BJ (cell line): Measurements from ENCODE around the gene PPP1R3A. TPM values are rescaled to one million over a fixed set of nuclear protein-coding genes. Genes with fewer than 3 reads are reported as not detected.

ENCODE experiments used
- CTCF ChIA-PET: fragments of 350-600 bp; formaldehyde crosslinking; extraction: SDS; loops from one replicate; lab custom pipeline; 2021; ENCODE audit warnings: antibody characterized with exemption, inconsistent platforms; lab: Yijun Ruan, JAX
- POLR2A ChIA-PET: fragments of 300-600 bp; sonication (Branson Sonifier 250); formaldehyde crosslinking; extraction: SDS; loops from one replicate; lab custom pipeline; 2021; ENCODE audit warnings: antibody characterized with exemption; lab: Charles Lee
- DNase-seq: peaks from one replicate; pipeline ENCODE4 v3.0.0-alpha.2; 2011; ENCODE audit warnings: low read depth
- H3K27me3 ChIP-seq: 2 replicates; pipeline ENCODE4 v1.6.0; 2011; ENCODE audit warnings: low read length; ENCODE audit not compliant: control insufficient read depth, insufficient read depth
- H3K36me3 ChIP-seq: 2 replicates; pipeline ENCODE4 v1.5.1; 2011; ENCODE audit warnings: low read length; ENCODE audit not compliant: control insufficient read depth, insufficient read depth
- H3K4me3 ChIP-seq: 2 replicates; pipeline ENCODE4 v1.5.1; 2011; ENCODE audit warnings: low read depth, mild to moderate bottlenecking, control low read depth, low read length
- CTCF ChIP-seq: IDR thresholded peaks from 2 replicates; pipeline ENCODE4 v1.5.1; 2011; ENCODE audit warnings: low read depth, mild to moderate bottlenecking, control low read depth, inconsistent platforms, low read length, moderate library complexity; ENCODE audit not compliant: insufficient read depth
- polyA plus RNA-seq: library from polyadenylated mRNA; depleted of rRNA; stranded (reverse); fragments of >200 nt; gene quantifications from 2 replicates; pipeline ENCODE4 v1.2.3, GENCODE V29; 2011

The PPP1R3A gene
- polyA plus RNA-seq, 1 experiment = not detected

GRCh38 chr7:113912876-113913275, 5.9 kb downstream of the PPP1R3A start:
- H3K4me3 ChIP-seq = no peak overlapping the region
- TF ChIP-seq CTCF = no peak
- H3K36me3 ChIP-seq = no peaks in the 10 kb centered on the region
- no peaks in the 10 kb centered on the region for H3K27me3 ChIP-seq
- no peak for DNase-seq
- CTCF ChIA-PET = no interaction called here
- POLR2A ChIA-PET = no interaction called here

DNA sequence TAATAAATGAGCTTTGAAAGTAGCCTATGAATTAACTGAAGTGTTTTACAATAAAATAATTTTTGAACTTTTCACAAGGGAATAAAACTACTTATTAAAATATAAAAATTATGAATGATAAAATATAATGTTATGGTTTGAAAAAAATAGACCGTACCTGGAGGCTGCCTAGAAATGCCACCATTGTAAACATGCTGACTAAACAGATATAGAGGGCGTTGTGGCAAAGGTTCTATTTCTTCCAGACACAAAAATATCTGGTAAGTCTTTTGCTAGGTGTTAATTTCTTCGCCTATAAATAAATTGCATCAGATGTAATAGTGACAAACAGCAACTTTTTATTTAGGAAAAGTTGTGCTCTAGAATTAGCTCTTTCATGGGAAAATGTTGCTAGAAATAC, 11.2 kb downstream of the PPP1R3A start:
- no peak for TF ChIP-seq CTCF
- Histone ChIP-seq H3K4me3 (no peak overlapping the region), H3K36me3 (no peaks in the 10 kb centered on the region), H3K27me3 (no peaks in the 10 kb centered on the region)
- no peak for DNase-seq
- CTCF ChIA-PET = no interaction called here
- POLR2A ChIA-PET = no interaction called here

DNA sequence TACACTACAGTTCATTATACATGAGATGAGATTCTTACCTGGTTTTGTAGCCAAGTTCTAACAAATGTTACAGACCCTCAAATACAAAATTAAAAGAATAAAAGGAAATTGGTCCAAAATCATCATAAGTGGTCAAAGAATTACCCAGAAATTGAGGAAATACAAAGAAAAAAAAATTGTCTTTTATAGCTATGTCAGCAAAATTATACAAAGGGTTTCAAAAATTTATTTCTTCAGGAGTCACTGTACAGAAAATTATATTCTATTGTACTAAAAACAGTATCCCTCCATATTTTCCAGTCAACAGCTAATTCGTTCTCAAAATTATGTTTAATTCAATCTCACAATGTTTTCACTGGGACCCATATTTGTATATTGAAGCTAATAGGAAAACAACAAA, 14.3 kb downstream of the PPP1R3A start:
- ChIA-PET CTCF (no interaction called here), POLR2A (no interaction called here)
- Histone ChIP-seq H3K27me3 (no peaks in the 10 kb centered on the region), H3K36me3 (no peaks in the 10 kb centered on the region), H3K4me3 (no peak overlapping the region)
- TF ChIP-seq CTCF = no peak
- no peak for DNase-seq

- DNase-seq = no peak
- Histone ChIP-seq H3K4me3 (no peak overlapping the region), H3K36me3 (no peaks in the 10 kb centered on the region), H3K27me3 (no peaks in the 10 kb centered on the region)
- ChIA-PET POLR2A (interaction anchor here (0.5 kb wide), 1 partner anchor 30 kb away, joined by 3 read pairs; no protein-coding TSS in a partner anchor), CTCF (no interaction called here)
- TF ChIP-seq CTCF = no peak
These were observed 26.0 kb downstream of the PPP1R3A start for GRCh38 chr7:113892818-113893217.

DNA sequence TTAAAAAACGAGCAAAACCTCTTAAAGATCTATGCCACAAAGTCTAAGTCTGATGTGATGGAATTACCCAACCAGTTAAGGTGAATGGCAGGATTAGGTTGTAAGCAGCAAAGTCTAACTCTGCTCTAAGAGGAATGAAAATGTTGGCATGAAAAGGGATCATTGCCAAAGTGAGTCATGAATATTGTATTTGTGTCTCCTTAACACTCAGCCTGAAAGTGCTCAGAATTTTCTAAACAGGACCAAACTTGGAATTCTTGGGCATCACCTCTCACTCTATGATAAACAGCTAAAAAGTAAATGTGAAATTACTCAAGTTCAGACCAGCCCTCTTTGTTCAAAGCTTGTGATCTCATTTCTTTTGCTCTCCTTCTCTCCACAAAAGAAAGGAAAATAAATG, 27.0 kb downstream of the PPP1R3A start:
- CTCF ChIA-PET = no interaction called here
- TF ChIP-seq CTCF = no peak
- POLR2A ChIA-PET = no interaction called here
- no peaks in the 10 kb centered on the region for H3K27me3 ChIP-seq
- DNase-seq = no peak
- no peak overlapping the region for H3K4me3 ChIP-seq
- H3K36me3 ChIP-seq = no peaks in the 10 kb centered on the region
